Measurements from ENCODE around the gene EIF4G3. TPM values are rescaled to one million over a fixed set of nuclear protein-coding genes. Genes with fewer than 3 reads are reported as not detected.

Gene EIF4G3
- total and polyA plus RNA-seq, 10 of the 15 experiments (the other 5 are each of a cell fraction or from before 2014, with no cell fraction given) = 7.4 to 45.1 (median 29.1) TPM

DNA sequence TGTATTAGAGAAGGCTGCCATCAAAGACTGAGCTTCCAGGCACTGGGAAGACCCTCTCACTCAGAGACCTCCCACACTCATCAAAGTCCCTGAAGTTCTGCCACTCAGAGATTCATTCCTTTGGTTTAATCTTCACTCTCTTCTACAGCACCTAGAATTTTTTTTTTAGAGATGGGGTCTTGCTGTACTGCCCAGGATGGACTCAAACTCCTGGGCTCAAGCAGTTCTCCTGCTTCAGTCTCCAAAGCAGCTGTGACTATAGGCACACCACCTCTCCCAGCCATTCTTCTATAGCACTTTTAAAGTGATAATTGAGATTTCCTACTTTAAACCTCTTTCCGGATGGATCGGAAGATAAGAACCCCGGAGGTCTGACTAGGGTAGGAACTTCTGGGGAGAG, 385.9 kb downstream of the EIF4G3 start:
- Histone ChIP-seq H3K9me3 (replicated peaks; ENCODE audit: control insufficient read depth, insufficient read depth, low read length) (no peaks in the 10 kb centered on the region), H3K27ac (ENCODE audit: control insufficient read depth, insufficient read depth) (no peak overlapping the region), H3K79me2 (ENCODE audit: control insufficient read depth, insufficient read depth, low read length) (peaks cover 8% of the 10 kb centered on the region), H2AFZ (ENCODE audit: control insufficient read depth, low read depth, low read length) (no peak overlapping the region), H3K4me3 (no peak overlapping the region), H4K20me1 (ENCODE audit: control insufficient read depth, insufficient read depth) (no peaks in the 10 kb centered on the region), H3K36me3 (ENCODE audit: control insufficient read depth in 2 of 2, insufficient read depth in 2 of 2, low read length in 1 of 2) (no peaks in the 10 kb centered on the region), H3K4me2 (ENCODE audit: control insufficient read depth, insufficient read depth) (no peak overlapping the region), H3K27me3 (replicated peaks in 1 of 2; ENCODE audit: control insufficient read depth in 2 of 2, insufficient read depth in 2 of 2, low read length in 1 of 2) (no peaks in the 10 kb centered on the region), H3K4me1 (ENCODE audit: control insufficient read depth, insufficient read depth, low read length) (peaks cover 6% of the 10 kb centered on the region; the same call in 1 of the 2 replicates), H3K9ac (ENCODE audit: control insufficient read depth, insufficient read depth, low read length) (no peak overlapping the region)
- RAD21 ChIA-PET (ENCODE audit: unreplicated experiment) = no interaction called here
- in situ Hi-C loops (cut with MboI) (no loop called here), intact Hi-C loops (cut with micrococcal nuclease; ENCODE audit: unreplicated experiment) (no loop called here)
- no TSS peak for BruUV-seq (replicated peaks)
- POLR2A ChIA-PET = no interaction called here
- TF ChIP-seq, protein P1, sequence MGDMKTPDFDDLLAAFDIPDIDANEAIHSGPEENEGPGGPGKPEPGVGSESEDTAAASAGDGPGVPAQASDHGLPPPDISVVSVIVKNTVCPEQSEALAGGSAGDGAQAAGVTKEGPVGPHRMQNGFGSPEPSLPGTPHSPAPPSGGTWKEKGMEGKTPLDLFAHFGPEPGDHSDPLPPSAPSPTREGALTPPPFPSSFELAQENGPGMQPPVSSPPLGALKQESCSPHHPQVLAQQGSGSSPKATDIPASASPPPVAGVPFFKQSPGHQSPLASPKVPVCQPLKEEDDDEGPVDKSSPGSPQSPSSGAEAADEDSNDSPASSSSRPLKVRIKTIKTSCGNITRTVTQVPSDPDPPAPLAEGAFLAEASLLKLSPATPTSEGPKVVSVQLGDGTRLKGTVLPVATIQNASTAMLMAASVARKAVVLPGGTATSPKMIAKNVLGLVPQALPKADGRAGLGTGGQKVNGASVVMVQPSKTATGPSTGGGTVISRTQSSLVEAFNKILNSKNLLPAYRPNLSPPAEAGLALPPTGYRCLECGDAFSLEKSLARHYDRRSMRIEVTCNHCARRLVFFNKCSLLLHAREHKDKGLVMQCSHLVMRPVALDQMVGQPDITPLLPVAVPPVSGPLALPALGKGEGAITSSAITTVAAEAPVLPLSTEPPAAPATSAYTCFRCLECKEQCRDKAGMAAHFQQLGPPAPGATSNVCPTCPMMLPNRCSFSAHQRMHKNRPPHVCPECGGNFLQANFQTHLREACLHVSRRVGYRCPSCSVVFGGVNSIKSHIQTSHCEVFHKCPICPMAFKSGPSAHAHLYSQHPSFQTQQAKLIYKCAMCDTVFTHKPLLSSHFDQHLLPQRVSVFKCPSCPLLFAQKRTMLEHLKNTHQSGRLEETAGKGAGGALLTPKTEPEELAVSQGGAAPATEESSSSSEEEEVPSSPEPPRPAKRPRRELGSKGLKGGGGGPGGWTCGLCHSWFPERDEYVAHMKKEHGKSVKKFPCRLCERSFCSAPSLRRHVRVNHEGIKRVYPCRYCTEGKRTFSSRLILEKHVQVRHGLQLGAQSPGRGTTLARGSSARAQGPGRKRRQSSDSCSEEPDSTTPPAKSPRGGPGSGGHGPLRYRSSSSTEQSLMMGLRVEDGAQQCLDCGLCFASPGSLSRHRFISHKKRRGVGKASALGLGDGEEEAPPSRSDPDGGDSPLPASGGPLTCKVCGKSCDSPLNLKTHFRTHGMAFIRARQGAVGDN (IDR thresholded peaks at IDR 0.05) = no peak
- TF ChIP-seq USF2 (IDR thresholded peaks at IDR 0.05; ENCODE audit: borderline replicate concordance, low read depth, low read length) (no peak), ZNF274 (IDR thresholded peaks at IDR 0.05; ENCODE audit: insufficient read depth, insufficient read length) (no peak), NFYA (IDR thresholded peaks at IDR 0.05; ENCODE audit: borderline replicate concordance, low read depth, low read length) (no peak), BCL3 (IDR thresholded peaks at IDR 0.05; ENCODE audit: borderline replicate concordance, insufficient read depth, low read depth, low read length, poor library complexity, severe bottlenecking) (no peak), YBX1 (IDR thresholded peaks at IDR 0.05) (no peak), STAT3 (IDR thresholded peaks at IDR 0.05; ENCODE audit: low read depth, low read length) (no peak), IRF4 (IDR thresholded peaks at IDR 0.05; ENCODE audit: low read depth, low read length) (no peak)
- TF ChIP-seq, protein P2, sequence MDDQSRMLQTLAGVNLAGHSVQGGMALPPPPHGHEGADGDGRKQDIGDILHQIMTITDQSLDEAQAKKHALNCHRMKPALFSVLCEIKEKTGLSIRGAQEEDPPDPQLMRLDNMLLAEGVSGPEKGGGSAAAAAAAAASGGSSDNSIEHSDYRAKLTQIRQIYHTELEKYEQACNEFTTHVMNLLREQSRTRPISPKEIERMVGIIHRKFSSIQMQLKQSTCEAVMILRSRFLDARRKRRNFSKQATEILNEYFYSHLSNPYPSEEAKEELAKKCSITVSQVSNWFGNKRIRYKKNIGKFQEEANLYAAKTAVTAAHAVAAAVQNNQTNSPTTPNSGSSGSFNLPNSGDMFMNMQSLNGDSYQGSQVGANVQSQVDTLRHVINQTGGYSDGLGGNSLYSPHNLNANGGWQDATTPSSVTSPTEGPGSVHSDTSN (IDR thresholded peaks at IDR 0.05; ENCODE audit: insufficient replicate concordance, low read depth, low read length) = no peak
- TF ChIP-seq, protein P3, sequence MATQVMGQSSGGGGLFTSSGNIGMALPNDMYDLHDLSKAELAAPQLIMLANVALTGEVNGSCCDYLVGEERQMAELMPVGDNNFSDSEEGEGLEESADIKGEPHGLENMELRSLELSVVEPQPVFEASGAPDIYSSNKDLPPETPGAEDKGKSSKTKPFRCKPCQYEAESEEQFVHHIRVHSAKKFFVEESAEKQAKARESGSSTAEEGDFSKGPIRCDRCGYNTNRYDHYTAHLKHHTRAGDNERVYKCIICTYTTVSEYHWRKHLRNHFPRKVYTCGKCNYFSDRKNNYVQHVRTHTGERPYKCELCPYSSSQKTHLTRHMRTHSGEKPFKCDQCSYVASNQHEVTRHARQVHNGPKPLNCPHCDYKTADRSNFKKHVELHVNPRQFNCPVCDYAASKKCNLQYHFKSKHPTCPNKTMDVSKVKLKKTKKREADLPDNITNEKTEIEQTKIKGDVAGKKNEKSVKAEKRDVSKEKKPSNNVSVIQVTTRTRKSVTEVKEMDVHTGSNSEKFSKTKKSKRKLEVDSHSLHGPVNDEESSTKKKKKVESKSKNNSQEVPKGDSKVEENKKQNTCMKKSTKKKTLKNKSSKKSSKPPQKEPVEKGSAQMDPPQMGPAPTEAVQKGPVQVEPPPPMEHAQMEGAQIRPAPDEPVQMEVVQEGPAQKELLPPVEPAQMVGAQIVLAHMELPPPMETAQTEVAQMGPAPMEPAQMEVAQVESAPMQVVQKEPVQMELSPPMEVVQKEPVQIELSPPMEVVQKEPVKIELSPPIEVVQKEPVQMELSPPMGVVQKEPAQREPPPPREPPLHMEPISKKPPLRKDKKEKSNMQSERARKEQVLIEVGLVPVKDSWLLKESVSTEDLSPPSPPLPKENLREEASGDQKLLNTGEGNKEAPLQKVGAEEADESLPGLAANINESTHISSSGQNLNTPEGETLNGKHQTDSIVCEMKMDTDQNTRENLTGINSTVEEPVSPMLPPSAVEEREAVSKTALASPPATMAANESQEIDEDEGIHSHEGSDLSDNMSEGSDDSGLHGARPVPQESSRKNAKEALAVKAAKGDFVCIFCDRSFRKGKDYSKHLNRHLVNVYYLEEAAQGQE (IDR thresholded peaks at IDR 0.05; ENCODE audit: low read depth, low read length) = no peak
- ATAC-seq (no peak), FAIRE-seq (no peak), DNase-seq (ENCODE audit: low read depth, low spot score) (no peak)
- CTCF ChIA-PET = no interaction called here
- 100% methylated on average over 3 of the region's 3 CpGs for WGBS (ENCODE audit: insufficient coverage, insufficient replicate concordance, low lambda C conversion rate, missing lambda C conversion rate)
- SMC1A ChIA-PET (ENCODE audit: uncharacterized antibody, unreplicated experiment) = interaction anchor here (0.6 to 1.0 kb wide), 2 partner anchors 8 to 46 kb away, joined by 3 to 4 read pairs; no protein-coding TSS in a partner anchor

Data from GM12878 (cell line).